Measurements from ENCODE around the gene TPO. TPM values are rescaled to one million over a fixed set of nuclear protein-coding genes. Genes with fewer than 3 reads are reported as not detected.
A peak's percentile ranks its signal among the peaks of the same experiment; 100 is the strongest.
"Not testable (repeated sequence)": the region's sequence is repeated elsewhere in the genome, so short reads cannot be mapped to it uniquely, and the experiment has no call there.

Gene TPO
- total RNA-seq, 1 experiment from 2014 or later, result not detected

DNA sequence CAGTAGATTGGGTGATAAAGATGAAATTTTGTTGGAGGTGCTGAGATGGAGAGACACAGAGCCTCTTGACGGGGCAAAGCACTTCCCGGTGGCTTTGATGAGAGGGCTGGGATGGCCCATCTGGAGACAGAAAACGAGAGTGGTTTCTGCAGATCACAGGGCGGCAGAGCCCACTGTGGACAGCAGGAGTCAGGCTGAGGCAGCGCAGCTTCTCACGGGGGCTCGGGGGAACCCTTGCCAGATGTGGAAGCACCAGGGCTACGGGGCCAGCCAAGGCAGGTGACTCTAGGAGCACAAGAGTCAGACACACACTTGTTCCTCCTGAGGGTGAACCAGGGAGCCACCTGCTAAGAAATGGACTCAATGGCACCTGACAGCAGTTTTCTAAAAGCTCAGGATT, 78.5 kb downstream of the TPO start:
- Histone ChIP-seq H4K91ac (ENCODE audit: insufficient read length, low read depth, low read length) (no peak overlapping the region), H2AK5ac (ENCODE audit: insufficient read length, low read length) (no peak overlapping the region), H3K27ac (ENCODE audit: insufficient read length, low read depth, low read length) (no peak overlapping the region), H3K4ac (ENCODE audit: low read depth, low read length) (no peak overlapping the region), H3K56ac (ENCODE audit: insufficient read length, low read depth, low read length) (no peak overlapping the region), H2BK20ac (ENCODE audit: low read depth, low read length, poor library complexity, severe bottlenecking) (no peak overlapping the region), H2BK120ac (ENCODE audit: low read depth, low read length, poor library complexity, severe bottlenecking) (no peak overlapping the region), H4K20me1 (ENCODE audit: control insufficient read depth, insufficient read depth, insufficient read length) (no peaks in the 10 kb centered on the region), H3T11ph (ENCODE audit: low read length) (no peak overlapping the region), H3K27me3 (ENCODE audit: insufficient read depth, low read length) (no peaks in the 10 kb centered on the region), H3K18ac (ENCODE audit: insufficient read length, low read depth, low read length) (no peak overlapping the region), H3K23me2 (ENCODE audit: insufficient read length, low read depth, low read length, poor library complexity, severe bottlenecking) (no peaks in the 10 kb centered on the region), H3K14ac (ENCODE audit: insufficient read depth, low read length) (peak overlapping the region; percentile 18; the same call in 1 of the 2 replicates), H4K8ac (replicated peaks; ENCODE audit: insufficient read length, low read depth, low read length) (no peak overlapping the region), H3K9ac (ENCODE audit: extremely low read depth, insufficient read length, low read length) (no peak overlapping the region), H3K23ac (ENCODE audit: insufficient read length, low read depth, low read length) (no peak overlapping the region), H3K79me2 (ENCODE audit: insufficient read depth, low read length) (no peaks in the 10 kb centered on the region), H3K79me1 (ENCODE audit: insufficient read depth, low read depth, low read length, poor library complexity, severe bottlenecking) (no peaks in the 10 kb centered on the region), H4K5ac (ENCODE audit: insufficient read length, low read depth, low read length) (no peak overlapping the region), H2BK12ac (ENCODE audit: insufficient read length, low read depth, low read length) (no peak overlapping the region), H3K4me2 (ENCODE audit: insufficient read depth, insufficient read length, low read length) (no peak overlapping the region), H3K9me3 (ENCODE audit: control insufficient read depth, low read depth, low read length) (no peaks in the 10 kb centered on the region), H2AFZ (ENCODE audit: low read length) (no peak overlapping the region), H2BK15ac (ENCODE audit: low read depth, low read length) (no peak overlapping the region; the same call in 1 of the 2 replicates), H2BK5ac (ENCODE audit: insufficient read length, low read length) (no peak overlapping the region), H3K4me1 (ENCODE audit: insufficient read depth, low read length) (no peaks in the 10 kb centered on the region)
- WGBS (ENCODE audit: extremely low coverage, insufficient read length, low lambda C conversion rate), result no CpG with 5 or more reads among the region's 8 CpGs
- H3K27ac Mint-ChIP-seq, result no peak overlapping the region
- H3K9me3 Mint-ChIP-seq, result no peaks in the 10 kb centered on the region; a peak in 2 of 5 replicates
- H3K4me1 Mint-ChIP-seq, result peaks cover 0 to 3% of the 10 kb centered on the region in 2 experiments; a peak in 1 of 4 replicates
- H3K4me3 Mint-ChIP-seq, result no peak overlapping the region
- TF ChIP-seq, protein P1, sequence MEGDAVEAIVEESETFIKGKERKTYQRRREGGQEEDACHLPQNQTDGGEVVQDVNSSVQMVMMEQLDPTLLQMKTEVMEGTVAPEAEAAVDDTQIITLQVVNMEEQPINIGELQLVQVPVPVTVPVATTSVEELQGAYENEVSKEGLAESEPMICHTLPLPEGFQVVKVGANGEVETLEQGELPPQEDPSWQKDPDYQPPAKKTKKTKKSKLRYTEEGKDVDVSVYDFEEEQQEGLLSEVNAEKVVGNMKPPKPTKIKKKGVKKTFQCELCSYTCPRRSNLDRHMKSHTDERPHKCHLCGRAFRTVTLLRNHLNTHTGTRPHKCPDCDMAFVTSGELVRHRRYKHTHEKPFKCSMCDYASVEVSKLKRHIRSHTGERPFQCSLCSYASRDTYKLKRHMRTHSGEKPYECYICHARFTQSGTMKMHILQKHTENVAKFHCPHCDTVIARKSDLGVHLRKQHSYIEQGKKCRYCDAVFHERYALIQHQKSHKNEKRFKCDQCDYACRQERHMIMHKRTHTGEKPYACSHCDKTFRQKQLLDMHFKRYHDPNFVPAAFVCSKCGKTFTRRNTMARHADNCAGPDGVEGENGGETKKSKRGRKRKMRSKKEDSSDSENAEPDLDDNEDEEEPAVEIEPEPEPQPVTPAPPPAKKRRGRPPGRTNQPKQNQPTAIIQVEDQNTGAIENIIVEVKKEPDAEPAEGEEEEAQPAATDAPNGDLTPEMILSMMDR (conservative IDR thresholded peaks at IDR 0.05), result no peak
- H3K36me3 Mint-ChIP-seq (ENCODE audit: insufficient read depth in 1 of 3, low read depth in 3 of 3), result no peaks in the 10 kb centered on the region; a peak in 1 of 7 replicates
- no peak for DNase-seq
- no peaks in the 10 kb centered on the region for H3K27me3 Mint-ChIP-seq (ENCODE audit: low read depth)

DNA sequence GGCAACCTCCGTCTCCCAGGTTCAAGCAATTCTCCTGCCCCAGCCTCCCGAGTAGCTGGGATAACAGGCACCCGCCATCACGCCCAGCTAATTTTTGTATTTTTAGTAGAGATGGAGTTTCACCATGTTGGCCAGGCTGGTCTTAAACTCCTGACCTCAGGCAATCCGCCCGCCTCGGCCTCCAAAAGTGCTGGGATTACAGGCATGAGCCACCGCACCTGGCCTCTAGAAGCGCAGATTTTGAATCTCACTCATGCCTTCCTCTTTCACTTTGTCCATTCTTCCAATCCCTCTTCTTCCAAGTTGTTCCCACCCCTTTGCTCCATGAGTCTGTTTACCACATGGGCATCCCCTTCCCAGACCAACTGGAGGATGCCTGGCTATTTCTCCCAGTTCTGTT, 79.0 kb downstream of the TPO start:
- H3K4ac ChIP-seq (ENCODE audit: low read depth, low read length); H3K23ac ChIP-seq (ENCODE audit: insufficient read length, low read depth, low read length); H3K27ac ChIP-seq (ENCODE audit: insufficient read length, low read depth, low read length); H3K56ac ChIP-seq (ENCODE audit: insufficient read length, low read depth, low read length); H3K79me1 ChIP-seq (ENCODE audit: insufficient read depth, low read depth, low read length, poor library complexity, severe bottlenecking); H3K4me2 ChIP-seq (ENCODE audit: insufficient read depth, insufficient read length, low read length); H3K4me1 Mint-ChIP-seq; H3K27me3 Mint-ChIP-seq (ENCODE audit: low read depth); H3K23me2 ChIP-seq (ENCODE audit: insufficient read length, low read depth, low read length, poor library complexity, severe bottlenecking); H4K20me1 ChIP-seq (ENCODE audit: control insufficient read depth, insufficient read depth, insufficient read length); H3K18ac ChIP-seq (ENCODE audit: insufficient read length, low read depth, low read length); H2BK15ac ChIP-seq (ENCODE audit: low read depth, low read length); H3K27me3 ChIP-seq (ENCODE audit: insufficient read depth, low read length); H3K14ac ChIP-seq (ENCODE audit: insufficient read depth, low read length); H3K79me2 ChIP-seq (ENCODE audit: insufficient read depth, low read length); H3K4me3 Mint-ChIP-seq; H2BK5ac ChIP-seq (ENCODE audit: insufficient read length, low read length); H3K9me3 ChIP-seq (ENCODE audit: control insufficient read depth, low read depth, low read length); H3K9me3 Mint-ChIP-seq; H3K9ac ChIP-seq (ENCODE audit: extremely low read depth, insufficient read length, low read length); H4K8ac ChIP-seq (replicated peaks; ENCODE audit: insufficient read length, low read depth, low read length); H2AK5ac ChIP-seq (ENCODE audit: insufficient read length, low read length); H2BK20ac ChIP-seq (ENCODE audit: low read depth, low read length, poor library complexity, severe bottlenecking); DNase-seq; H4K91ac ChIP-seq (ENCODE audit: insufficient read length, low read depth, low read length); H2BK120ac ChIP-seq (ENCODE audit: low read depth, low read length, poor library complexity, severe bottlenecking); H2AFZ ChIP-seq (ENCODE audit: low read length); H3K4me1 ChIP-seq (ENCODE audit: insufficient read depth, low read length); H4K5ac ChIP-seq (ENCODE audit: insufficient read length, low read depth, low read length); H2BK12ac ChIP-seq (ENCODE audit: insufficient read length, low read depth, low read length); H3T11ph ChIP-seq (ENCODE audit: low read length); H3K36me3 Mint-ChIP-seq (ENCODE audit: insufficient read depth in 1 of 3, low read depth in 3 of 3): not testable (repeated sequence)
- H3K27ac Mint-ChIP-seq, result peak overlapping the region in 1 of 3 experiments; percentile 89; a peak in 1 of 7 replicates
- no CpG with 5 or more reads among the region's 9 CpGs for WGBS (ENCODE audit: extremely low coverage, insufficient read length, low lambda C conversion rate)

All from H9 (cell line).